Gastrocnemius medialis (tissue), 4 donors: ENCODE results near the gene WRAP73. TPM values are rescaled to one million over a fixed set of nuclear protein-coding genes. Genes with fewer than 3 reads are reported as not detected.

Experiments
- ATAC-seq, 2 donors: fragments of 150-250 bp; one replicate each; pipeline ENCODE4 v1.9.1; 2016
- DNase-seq, 2 donors: peaks; one replicate each; pipeline ENCODE4 v3.0.0-alpha.2; 2019
- H3K27ac ChIP-seq, 4 donors: fragments of 200-600 bp; sonication (generic); 1 replicate in 1 of 4; 2 replicates in 3 of 4; pipeline ENCODE4 v1.5.1; 2016 to 2018; ENCODE audit warnings: mild to moderate bottlenecking in 2 of 4, moderate library complexity in 1 of 4
- H3K27me3 ChIP-seq, 3 donors: fragments of 200-600 bp; sonication (generic) in 2 of 3; 1 replicate in 1 of 3; 2 replicates in 2 of 3; pipeline versions ENCODE4 v1.5.1 to v1.6.0; 2016 to 2019; ENCODE audit warnings: mild to moderate bottlenecking in 1 of 3, moderate library complexity in 1 of 3
- H3K36me3 ChIP-seq, 2 donors: fragments of 200-600 bp; sonication (generic) in 1 of 2; one replicate each; pipeline ENCODE4 v1.5.1; 2017 to 2018
- H3K4me1 ChIP-seq, 2 donors: fragments of 200-600 bp; sonication (generic) in 1 of 2; one replicate each; pipeline ENCODE4 v1.5.1; 2016 to 2017; ENCODE audit warnings: mild to moderate bottlenecking in 2 of 2
- H3K4me3 ChIP-seq, 4 donors: fragments of 200-600 bp; sonication (generic) in 3 of 4; 1 replicate in 1 of 4; 2 replicates in 3 of 4; pipeline ENCODE4 v1.5.1; 2016 to 2019; ENCODE audit warnings: mild to moderate bottlenecking in 2 of 4
- H3K9me3 ChIP-seq, 3 donors: fragments of 200-600 bp; sonication (generic) in 2 of 3; 1 replicate in 1 of 3; 2 replicates in 2 of 3; pipeline ENCODE4 v1.5.1; 2016 to 2019
- CTCF ChIP-seq, 5 experiments: fragments of 450-650 bp in 3 of 5; fragments of 200-600 bp in 2 of 5; sonication (generic) in 2 of 5; IDR thresholded peaks in 4 of 5; conservative IDR thresholded peaks in 1 of 5; 1 replicate in 4 of 5; 2 replicates in 1 of 5; pipeline ENCODE4 v1.5.1; 2016 to 2019; ENCODE audit warnings: antibody characterized with exemption in 5 of 5, mild to moderate bottlenecking in 3 of 5, moderate library complexity in 3 of 5
- POLR2A ChIP-seq, 2 donors: fragments of 450-650 bp; IDR thresholded peaks; one replicate each; pipeline ENCODE4 v1.6.1; 2017; ENCODE audit warnings: antibody characterized with exemption in 2 of 2, mild to moderate bottlenecking in 2 of 2, moderate library complexity in 2 of 2
- in situ Hi-C, 4 donors: fragments of 200-750 bp; cut with MboI; loops; one replicate each; pipeline versions ENCODE4 v1.15.0 to v1.8.0; 2017; ENCODE audit warnings: low sequenced_read_pairs in 4 of 4
- intact Hi-C: fragments of 100-400 bp; cut with DNase I; formaldehyde crosslinking; loops from one replicate; pipeline ENCODE4 v1.15.1; 2023; ENCODE audit warnings: low total_unique reads
- total RNA-seq, 4 donors: library from RNA; depleted of rRNA; stranded (reverse); fragments of >200 nt; gene quantifications; one replicate each; pipeline versions ENCODE4 v1.1.0 to v1.2.3, GENCODE V29; 2016

WRAP73 gene
- total RNA-seq, 4 donors from 2014 or later: 12.7 to 16.1 (median 14.2) TPM

- peaks cover 0 to 7% (median 5%) of the 10 kb centered on the region in 3 donors for H3K27me3 ChIP-seq
- no peak for DNase-seq
- in situ Hi-C loops: no loop called here
These were observed 10.8 kb upstream of the WRAP73 start for GRCh38 chr1:3660704-3661103.

DNA sequence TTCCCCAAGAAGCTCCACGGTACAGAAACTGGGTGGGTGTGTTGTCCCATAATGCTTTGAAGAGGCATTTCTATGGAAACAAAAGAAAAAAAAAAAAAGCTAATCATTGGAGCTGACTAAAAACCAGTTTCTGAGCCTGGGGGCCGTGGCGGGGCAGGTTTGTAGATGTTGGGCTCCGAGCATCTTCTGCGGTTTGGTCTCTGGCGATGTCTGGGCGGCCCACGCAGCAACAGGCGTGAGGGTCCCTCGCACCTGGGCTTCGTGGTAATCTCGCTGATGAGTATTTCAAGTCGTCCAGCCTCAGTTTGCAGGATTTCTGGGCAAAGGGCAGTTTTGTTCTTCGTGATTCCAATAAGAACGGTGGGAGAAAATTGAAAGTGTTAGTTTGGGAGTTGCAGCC is 9.2 kb upstream of the WRAP73 start:
- no peaks in the 10 kb centered on the region for H3K9me3 ChIP-seq
- no peak overlapping the region for H3K4me3 ChIP-seq
- intact Hi-C loops: no loop called here
- DNase-seq: peak in 1 of 2 donors; percentile 5
- in situ Hi-C loops: no loop called here
- no peaks in the 10 kb centered on the region for H3K4me1 ChIP-seq
- TF ChIP-seq CTCF (IDR thresholded peaks at IDR 0.05 in 4 of 5, conservative IDR thresholded peaks at IDR 0.05 in 1 of 5) (no peak), POLR2A (IDR thresholded peaks at IDR 0.05) (no peak)
- no peak overlapping the region for H3K27ac ChIP-seq
- H3K36me3 ChIP-seq: no peaks in the 10 kb centered on the region
- no peak for ATAC-seq
- H3K27me3 ChIP-seq: peaks cover 11 to 21% (median 16%) of the 10 kb centered on the region in 3 donors

More at GRCh38 chr1:3660704-3661103, 10.8 kb upstream of the WRAP73 start:
- intact Hi-C loops: no loop called here
- H3K9me3 ChIP-seq: no peaks in the 10 kb centered on the region
- no peak overlapping the region for H3K27ac ChIP-seq
- no peak for ATAC-seq
- no peak overlapping the region for H3K4me3 ChIP-seq
- no peaks in the 10 kb centered on the region for H3K36me3 ChIP-seq
- TF ChIP-seq CTCF (IDR thresholded peaks at IDR 0.05 in 4 of 5, conservative IDR thresholded peaks at IDR 0.05 in 1 of 5): no peak
- no peak for TF ChIP-seq POLR2A (IDR thresholded peaks at IDR 0.05)
- no peaks in the 10 kb centered on the region for H3K4me1 ChIP-seq

DNA sequence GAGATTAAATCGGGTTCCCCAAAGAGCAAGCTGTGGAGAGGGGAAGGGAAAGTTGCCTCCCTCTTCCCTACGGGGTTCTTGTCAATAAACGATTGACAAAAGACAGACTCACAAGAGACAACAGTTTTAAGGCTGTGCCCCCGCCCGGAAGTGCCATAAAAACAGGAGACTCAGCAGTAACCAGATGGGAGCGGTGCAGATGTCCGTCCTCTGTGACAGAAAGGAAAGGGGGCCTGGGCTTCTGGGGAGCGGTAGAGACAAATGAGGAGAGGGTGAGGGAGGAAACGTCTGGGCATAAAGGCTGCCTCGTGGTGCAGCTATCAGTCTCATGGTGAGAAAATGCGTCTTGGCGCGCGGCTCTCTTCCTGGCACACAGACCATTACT is 8.3 kb upstream of the WRAP73 start:
- H3K9me3 ChIP-seq: no peaks in the 10 kb centered on the region
- no peaks in the 10 kb centered on the region for H3K4me1 ChIP-seq
- in situ Hi-C loops (no loop called here), intact Hi-C loops (no loop called here)
- H3K27me3 ChIP-seq: peaks cover 20 to 29% (median 25%) of the 10 kb centered on the region in 3 donors
- no peak for ATAC-seq
- H3K27ac ChIP-seq: no peak overlapping the region
- TF ChIP-seq POLR2A (IDR thresholded peaks at IDR 0.05) (no peak), CTCF (IDR thresholded peaks at IDR 0.05 in 4 of 5, conservative IDR thresholded peaks at IDR 0.05 in 1 of 5) (no peak)
- no peaks in the 10 kb centered on the region for H3K36me3 ChIP-seq
- DNase-seq: peak in 1 of 2 donors; percentile 3
- H3K4me3 ChIP-seq: no peak overlapping the region

DNA sequence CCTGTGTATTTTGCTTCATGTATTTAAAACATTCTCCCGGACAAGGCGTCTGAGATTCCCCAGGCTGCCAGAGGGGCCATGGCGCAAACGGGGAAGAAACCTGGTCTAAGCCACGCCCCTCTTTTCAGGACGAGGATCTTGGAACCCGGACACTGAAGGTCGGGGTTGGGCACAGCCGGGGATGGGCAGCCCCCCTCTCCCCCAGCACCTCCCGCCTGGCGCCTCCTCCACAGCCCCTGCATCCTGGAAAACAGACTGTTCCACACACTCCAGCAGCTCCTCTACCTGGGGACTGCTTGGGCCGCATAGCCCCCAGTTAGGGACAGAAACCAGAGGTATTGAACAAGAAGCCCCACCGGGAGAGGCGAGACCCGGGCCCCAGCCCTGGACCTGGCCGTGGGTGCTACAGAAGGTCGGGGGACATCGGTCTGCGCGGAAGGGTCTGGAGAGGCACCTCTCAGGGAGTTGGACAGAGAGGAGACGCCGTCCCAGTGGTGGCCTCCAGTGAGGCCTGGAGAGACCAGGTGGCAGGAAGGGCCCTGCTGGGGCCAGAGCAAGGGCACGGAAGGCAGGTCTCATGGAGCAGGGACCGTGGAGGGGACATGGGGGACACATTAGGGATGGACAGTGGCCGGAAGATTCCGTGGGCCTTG is 7.8 kb upstream of the WRAP73 start:
- intact Hi-C loops (no loop called here), in situ Hi-C loops (no loop called here)
- ATAC-seq (no peak), DNase-seq (peak in 1 of 2 donors; percentile 6)
- Histone ChIP-seq H3K27ac (no peak overlapping the region), H3K4me3 (no peak overlapping the region), H3K27me3 (peaks cover 25 to 35% (median 30%) of the 10 kb centered on the region in 3 donors), H3K36me3 (no peaks in the 10 kb centered on the region), H3K9me3 (no peaks in the 10 kb centered on the region), H3K4me1 (no peaks in the 10 kb centered on the region)
- TF ChIP-seq CTCF (IDR thresholded peaks at IDR 0.05 in 4 of 5, conservative IDR thresholded peaks at IDR 0.05 in 1 of 5) (no peak), POLR2A (IDR thresholded peaks at IDR 0.05) (no peak)

DNA sequence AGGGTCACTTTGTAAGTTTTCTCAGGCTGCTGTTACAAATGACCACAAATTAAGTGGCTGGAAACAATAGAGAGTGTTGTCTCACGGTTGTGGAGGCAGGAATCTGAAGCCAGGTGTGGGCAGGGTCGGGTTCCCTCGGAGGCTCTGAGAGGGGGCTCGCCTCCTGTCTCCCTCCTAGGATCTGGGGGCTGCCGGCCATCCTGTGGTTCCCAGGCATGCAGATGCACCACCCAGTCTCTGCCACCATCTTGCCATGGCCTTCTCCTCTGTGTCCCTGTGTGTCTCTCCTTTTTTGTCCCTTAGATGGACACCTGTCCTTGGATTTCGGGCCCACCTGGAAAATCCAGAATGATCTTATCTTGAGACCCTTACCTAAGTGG is 7.2 kb upstream of the WRAP73 start:
- no peaks in the 10 kb centered on the region for H3K9me3 ChIP-seq
- intact Hi-C loops: no loop called here
- in situ Hi-C loops: no loop called here
- H3K4me3 ChIP-seq: no peak overlapping the region
- TF ChIP-seq POLR2A (IDR thresholded peaks at IDR 0.05) (no peak), CTCF (IDR thresholded peaks at IDR 0.05 in 4 of 5, conservative IDR thresholded peaks at IDR 0.05 in 1 of 5) (no peak)
- ATAC-seq (no peak), DNase-seq (peak in 1 of 2 donors; percentile 0)
- peaks cover 27 to 38% (median 33%) of the 10 kb centered on the region in 3 donors for H3K27me3 ChIP-seq
- no peak overlapping the region for H3K27ac ChIP-seq
- H3K36me3 ChIP-seq: no peaks in the 10 kb centered on the region
- H3K4me1 ChIP-seq: no peaks in the 10 kb centered on the region
